ENCODE measurements around the gene DPF1. TPM values are rescaled to one million over a fixed set of nuclear protein-coding genes. Genes with fewer than 3 reads are reported as not detected.
A peak's percentile ranks its signal among the peaks of the same experiment; 100 is the strongest.
"Not testable (repeated sequence)": the region's sequence is repeated elsewhere in the genome, so short reads cannot be mapped to it uniquely, and the experiment has no call there.

The DPF1 gene
- total RNA-seq, 1 donor from 2014 or later = 0.49 TPM

DNA sequence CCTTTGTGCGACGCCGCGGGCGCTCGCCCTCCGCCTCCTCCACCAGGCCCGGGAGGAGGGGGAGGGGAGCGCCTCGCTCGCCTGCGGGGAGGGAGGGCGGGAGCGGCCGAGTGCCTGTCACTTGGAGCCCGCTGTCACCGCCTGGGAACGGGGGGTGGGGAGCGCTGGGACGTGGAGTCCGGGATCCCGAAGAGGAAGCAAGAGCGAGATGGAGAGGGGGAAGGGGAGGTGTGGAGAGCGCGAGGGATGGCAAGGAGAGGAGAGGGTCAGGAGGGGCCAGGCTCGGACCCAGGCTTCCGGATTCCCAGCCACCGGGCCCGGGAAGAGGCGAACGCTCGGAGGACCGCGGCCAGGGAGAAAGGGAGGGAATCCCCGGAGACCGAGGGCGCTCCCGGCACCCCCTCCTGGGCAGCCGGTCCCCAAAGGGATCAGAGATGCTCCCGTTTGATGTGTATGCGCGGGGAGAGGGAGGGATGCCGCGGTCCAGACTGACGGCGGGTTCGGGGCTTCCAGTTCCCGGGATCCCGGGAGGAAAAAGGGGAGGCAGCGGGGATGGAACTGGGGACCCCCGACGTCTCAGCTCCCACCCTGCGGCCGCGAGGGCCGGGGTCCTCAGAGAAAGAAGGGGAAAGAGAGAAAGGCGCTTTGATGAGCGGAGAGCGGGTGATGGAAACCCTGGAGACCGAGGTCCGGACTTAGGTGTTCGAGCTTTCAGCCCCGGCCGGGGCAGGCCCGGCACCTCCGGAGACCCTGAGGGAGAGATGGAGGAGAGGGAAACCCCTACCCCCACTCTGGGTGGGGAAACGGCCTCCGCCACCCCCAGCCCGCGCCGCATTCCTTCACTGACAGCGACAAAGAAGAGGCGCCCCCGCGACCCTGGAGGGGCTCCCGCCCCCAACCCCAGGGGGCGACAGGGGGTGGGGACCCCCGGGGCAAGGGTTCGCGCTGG is 4.7 kb upstream of the DPF1 start:
- DNase-seq = no peak
- H3K27me3 ChIP-seq (ENCODE audit: low read depth) = peaks cover 95% of the 10 kb centered on the region
- peak overlapping the region; percentile 54 for H3K4me3 ChIP-seq
- no peak for TF ChIP-seq CTCF (IDR thresholded peaks at IDR 0.05; ENCODE audit: borderline replicate concordance)
- peaks cover 25% of the 10 kb centered on the region for H3K4me1 ChIP-seq
- intact Hi-C loops (cut with micrococcal nuclease) = no loop called here
- no peak overlapping the region for H3K27ac ChIP-seq (replicated peaks)
- H3K9me3 ChIP-seq (replicated peaks) = no peaks in the 10 kb centered on the region
- no peaks in the 10 kb centered on the region for H3K36me3 ChIP-seq

GRCh38 chr19:38228005-38228377 is 4.0 kb upstream of the DPF1 start:
- no peaks in the 10 kb centered on the region for H3K9me3 ChIP-seq (replicated peaks)
- peaks cover 98% of the 10 kb centered on the region for H3K27me3 ChIP-seq (ENCODE audit: low read depth)
- TF ChIP-seq CTCF (IDR thresholded peaks at IDR 0.05; ENCODE audit: borderline replicate concordance) = no peak
- H3K4me1 ChIP-seq = peaks cover 27% of the 10 kb centered on the region
- no peaks in the 10 kb centered on the region for H3K36me3 ChIP-seq
- H3K4me3 ChIP-seq = peak overlapping the region; percentile 54
- H3K27ac ChIP-seq (replicated peaks) = no peak overlapping the region
- intact Hi-C loops (cut with micrococcal nuclease) = no loop called here
- no peak for DNase-seq

DNA sequence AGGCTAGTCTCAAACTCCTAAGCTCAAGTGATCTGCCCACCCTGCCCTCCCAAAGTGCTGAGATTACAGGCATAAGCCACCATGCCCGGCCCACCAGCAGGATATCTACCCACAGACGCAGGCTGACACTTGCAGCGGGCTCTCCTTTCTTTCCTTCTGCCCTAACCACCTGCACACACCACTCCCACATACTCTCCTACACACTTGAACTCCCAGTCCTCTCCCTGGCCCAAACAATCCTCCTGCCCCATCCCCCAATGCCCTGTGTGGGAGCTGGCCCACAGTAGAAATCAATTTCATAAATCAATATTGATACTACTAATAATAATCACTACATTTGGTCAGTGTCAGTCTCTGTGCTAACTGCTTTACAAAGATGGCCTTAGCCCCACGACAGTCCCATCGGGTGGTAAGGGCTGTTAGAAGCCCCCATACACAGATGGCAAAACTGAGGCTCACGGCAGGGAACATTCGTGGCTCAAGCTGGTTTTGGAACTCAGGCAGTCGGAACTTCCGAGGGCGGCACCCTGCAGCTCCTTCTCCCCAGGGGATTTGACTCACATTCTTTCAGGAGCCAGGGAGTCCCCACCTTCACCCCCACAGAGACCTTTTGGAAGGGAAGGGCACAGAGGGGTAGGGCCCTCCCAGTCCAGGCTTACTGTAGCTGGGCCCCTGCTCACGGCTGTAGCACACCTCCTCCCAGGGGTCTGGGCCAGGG is 3.4 kb upstream of the DPF1 start:
- H3K9me3 ChIP-seq (replicated peaks) = no peaks in the 10 kb centered on the region
- H3K36me3 ChIP-seq = no peaks in the 10 kb centered on the region
- intact Hi-C loops (cut with micrococcal nuclease) = no loop called here
- no peak for DNase-seq
- no peak for TF ChIP-seq CTCF (IDR thresholded peaks at IDR 0.05; ENCODE audit: borderline replicate concordance)
- H3K4me1 ChIP-seq = peaks cover 27% of the 10 kb centered on the region
- H3K27ac ChIP-seq (replicated peaks) = no peak overlapping the region
- no peak overlapping the region for H3K4me3 ChIP-seq
- H3K27me3 ChIP-seq (ENCODE audit: low read depth) = peaks cover 98% of the 10 kb centered on the region

DNA sequence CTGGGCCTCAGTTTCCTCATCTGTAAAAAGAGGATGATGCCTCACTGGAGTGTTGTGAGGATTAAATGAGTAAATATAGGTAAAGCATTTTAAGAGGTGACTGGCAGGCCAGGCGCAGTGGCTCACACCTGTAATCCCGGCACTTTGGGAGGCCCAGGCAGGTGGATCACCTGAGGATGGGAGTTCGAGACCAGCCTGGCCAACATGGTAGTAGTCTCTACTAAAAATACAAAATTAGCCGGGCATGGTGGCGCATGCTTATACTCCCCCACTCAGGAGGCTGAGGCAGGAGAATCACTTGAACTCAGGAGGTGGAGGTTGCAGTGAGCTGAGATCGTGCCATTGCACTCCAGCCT is 819 bp upstream of the DPF1 start:
- DNase-seq; H3K9me3 ChIP-seq (replicated peaks); H3K4me3 ChIP-seq; H3K36me3 ChIP-seq; intact Hi-C loops (cut with micrococcal nuclease); H3K27ac ChIP-seq (replicated peaks): not testable (repeated sequence)
- peaks cover 98% of the 10 kb centered on the region for H3K27me3 ChIP-seq (ENCODE audit: low read depth)
- peaks cover 27% of the 10 kb centered on the region for H3K4me1 ChIP-seq

DNA sequence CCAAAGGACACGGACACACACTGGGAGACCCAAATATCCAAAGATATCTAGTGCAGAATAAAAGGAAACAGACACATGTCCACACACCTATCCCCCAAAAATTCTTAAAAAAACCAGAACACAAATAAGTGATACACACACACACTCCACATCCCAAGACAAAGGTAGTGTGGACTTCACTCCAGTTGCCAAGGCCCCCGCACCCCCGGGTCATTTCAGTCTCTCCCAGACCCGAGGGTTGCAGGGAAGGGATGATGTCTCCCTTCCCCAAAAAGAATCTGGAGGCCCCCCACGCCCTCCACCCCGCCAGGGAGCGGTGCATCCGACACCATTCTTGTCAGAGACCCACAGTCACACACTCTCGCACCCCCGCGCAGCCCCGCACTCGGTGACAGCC is 407 bp downstream of the DPF1 start:
- H3K27ac ChIP-seq (replicated peaks) = no peak overlapping the region
- TF ChIP-seq CTCF (IDR thresholded peaks at IDR 0.05; ENCODE audit: borderline replicate concordance) = no peak
- H3K9me3 ChIP-seq (replicated peaks) = no peaks in the 10 kb centered on the region
- H3K36me3 ChIP-seq = no peaks in the 10 kb centered on the region
- peaks cover 98% of the 10 kb centered on the region for H3K27me3 ChIP-seq (ENCODE audit: low read depth)
- peak overlapping the region; percentile 56 for H3K4me3 ChIP-seq
- H3K4me1 ChIP-seq = peaks cover 20% of the 10 kb centered on the region
- intact Hi-C loops (cut with micrococcal nuclease) = no loop called here
- DNase-seq = no peak

DNA sequence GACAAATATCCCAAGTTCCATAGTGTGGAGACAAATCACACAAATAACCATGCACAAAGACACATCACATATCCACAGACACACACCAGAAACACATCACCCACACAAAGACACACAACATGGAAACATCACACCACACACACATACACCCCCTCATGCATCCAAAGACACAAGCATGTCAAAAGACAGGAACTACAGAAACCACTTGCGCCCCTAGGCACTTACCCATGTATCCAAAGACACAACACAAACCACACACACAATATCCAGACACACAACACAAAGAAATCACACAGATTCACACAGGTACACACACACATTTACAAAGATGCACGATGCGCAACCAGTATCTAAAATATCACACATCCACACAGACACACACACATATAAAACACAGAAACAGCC is 901 bp downstream of the DPF1 start:
- H3K9me3 ChIP-seq (replicated peaks) = no peaks in the 10 kb centered on the region
- no peaks in the 10 kb centered on the region for H3K36me3 ChIP-seq
- peaks cover 98% of the 10 kb centered on the region for H3K27me3 ChIP-seq (ENCODE audit: low read depth)
- TF ChIP-seq CTCF (IDR thresholded peaks at IDR 0.05; ENCODE audit: borderline replicate concordance) = no peak
- H3K4me3 ChIP-seq = no peak overlapping the region
- H3K4me1 ChIP-seq = peaks cover 15% of the 10 kb centered on the region
- H3K27ac ChIP-seq (replicated peaks) = no peak overlapping the region
- intact Hi-C loops (cut with micrococcal nuclease) = no loop called here
- DNase-seq = no peak
